Lower leg skin (tissue), 4 donors: ENCODE data around the gene PSMF1. TPM values are rescaled to one million over a fixed set of nuclear protein-coding genes. Genes with fewer than 3 reads are reported as not detected.
"Not testable (repeated sequence)": the region's sequence is repeated elsewhere in the genome, so short reads cannot be mapped to it uniquely, and the experiment has no call there.

Source experiments
- DNase-seq, 2 donors: peaks; one replicate each; pipeline ENCODE4 v3.0.0-alpha.2; 2019; ENCODE audit warnings: low spot score in 2 of 2
- H3K4me3 ChIP-seq: fragments of 200-600 bp; sonication (generic); 2 replicates; pipeline ENCODE4 v1.5.1; 2017; ENCODE audit warnings: mild to moderate bottlenecking, low read depth; ENCODE audit not compliant: poor library complexity, severe bottlenecking
- POLR2A ChIP-seq, 2 donors: fragments of 450-650 bp; IDR thresholded peaks; one replicate each; pipeline ENCODE4 v1.6.1; 2016 to 2017; ENCODE audit warnings: antibody characterized with exemption in 2 of 2, mild to moderate bottlenecking in 1 of 2, moderate library complexity in 1 of 2
- WGBS, 2 donors: methylation state at CpG; one replicate each; pipeline ENCODE4 v1.1.5; 2018; 5-methylcytosine and 5-hydroxymethylcytosine counted together
- intact Hi-C: fragments of 100-400 bp; cut with DNase I; formaldehyde crosslinking; loops from one replicate; pipeline ENCODE4 v1.15.0; 2023; ENCODE audit warnings: low total_unique reads
- total RNA-seq, 4 donors: library from RNA; depleted of rRNA; stranded (reverse); fragments of >200 nt; gene quantifications; one replicate each; pipeline ENCODE4 v1.1.0, GENCODE V29; 2016
- TF ChIP-seq, protein P1 (sequence below), 3 donors: fragments of 450-650 bp; IDR thresholded peaks; one replicate each; pipeline ENCODE4 v1.5.1; 2016; ENCODE audit warnings: antibody characterized with exemption in 3 of 3, mild to moderate bottlenecking in 3 of 3, moderate library complexity in 2 of 3

The PSMF1 gene
- total RNA-seq, 4 donors from 2014 or later: 82.7 to 270 (median 94.7) TPM

DNA sequence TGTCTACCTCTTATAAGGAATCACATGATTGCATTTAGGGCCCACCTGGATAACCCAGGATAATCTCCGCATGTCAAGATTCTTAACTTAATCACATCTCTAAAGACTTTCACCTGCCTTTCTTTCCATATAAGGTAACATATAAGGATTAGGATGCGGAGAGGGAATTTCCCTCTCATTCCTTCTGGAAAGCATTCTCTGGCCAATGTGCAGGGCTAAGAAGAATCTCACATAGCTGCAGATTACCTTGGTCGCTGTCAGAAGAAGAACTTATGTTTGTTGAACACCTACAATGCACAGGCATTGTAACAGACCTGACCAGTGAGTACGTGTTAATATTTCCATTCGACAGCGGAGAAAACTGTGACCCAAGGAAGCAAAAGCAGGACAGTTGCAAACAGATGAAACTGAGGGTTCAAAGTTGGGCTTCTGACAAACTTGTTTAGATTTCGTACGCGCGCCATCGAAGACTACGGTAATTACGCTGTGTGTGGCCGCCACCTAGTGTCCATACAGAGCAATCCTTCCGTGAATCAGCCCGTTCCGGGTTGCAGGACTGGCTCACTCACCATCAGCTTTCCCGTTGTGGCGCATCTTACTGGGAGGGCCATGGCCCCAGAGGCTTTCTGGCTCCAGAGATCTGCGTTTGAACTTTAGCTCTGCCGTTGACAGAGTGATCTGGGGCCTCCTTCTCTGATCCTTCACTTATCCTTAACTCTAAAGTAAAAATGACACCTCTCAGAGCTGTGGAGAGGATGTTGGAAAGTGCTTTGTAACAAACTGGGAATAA lies 94.4 kb downstream of the PSMF1 start:
- intact Hi-C loops: no loop called here
- no peak overlapping the region for H3K4me3 ChIP-seq
- peak; percentile 59 to 93 for DNase-seq
- 12 to 14% methylated on average over 21 of the region's 21 CpGs for WGBS, 2 donors
- TF ChIP-seq, protein P1, sequence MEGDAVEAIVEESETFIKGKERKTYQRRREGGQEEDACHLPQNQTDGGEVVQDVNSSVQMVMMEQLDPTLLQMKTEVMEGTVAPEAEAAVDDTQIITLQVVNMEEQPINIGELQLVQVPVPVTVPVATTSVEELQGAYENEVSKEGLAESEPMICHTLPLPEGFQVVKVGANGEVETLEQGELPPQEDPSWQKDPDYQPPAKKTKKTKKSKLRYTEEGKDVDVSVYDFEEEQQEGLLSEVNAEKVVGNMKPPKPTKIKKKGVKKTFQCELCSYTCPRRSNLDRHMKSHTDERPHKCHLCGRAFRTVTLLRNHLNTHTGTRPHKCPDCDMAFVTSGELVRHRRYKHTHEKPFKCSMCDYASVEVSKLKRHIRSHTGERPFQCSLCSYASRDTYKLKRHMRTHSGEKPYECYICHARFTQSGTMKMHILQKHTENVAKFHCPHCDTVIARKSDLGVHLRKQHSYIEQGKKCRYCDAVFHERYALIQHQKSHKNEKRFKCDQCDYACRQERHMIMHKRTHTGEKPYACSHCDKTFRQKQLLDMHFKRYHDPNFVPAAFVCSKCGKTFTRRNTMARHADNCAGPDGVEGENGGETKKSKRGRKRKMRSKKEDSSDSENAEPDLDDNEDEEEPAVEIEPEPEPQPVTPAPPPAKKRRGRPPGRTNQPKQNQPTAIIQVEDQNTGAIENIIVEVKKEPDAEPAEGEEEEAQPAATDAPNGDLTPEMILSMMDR (IDR thresholded peaks at IDR 0.05): peak in 1 of 3 donors; percentile 41
- no peak for TF ChIP-seq POLR2A (IDR thresholded peaks at IDR 0.05)

DNA sequence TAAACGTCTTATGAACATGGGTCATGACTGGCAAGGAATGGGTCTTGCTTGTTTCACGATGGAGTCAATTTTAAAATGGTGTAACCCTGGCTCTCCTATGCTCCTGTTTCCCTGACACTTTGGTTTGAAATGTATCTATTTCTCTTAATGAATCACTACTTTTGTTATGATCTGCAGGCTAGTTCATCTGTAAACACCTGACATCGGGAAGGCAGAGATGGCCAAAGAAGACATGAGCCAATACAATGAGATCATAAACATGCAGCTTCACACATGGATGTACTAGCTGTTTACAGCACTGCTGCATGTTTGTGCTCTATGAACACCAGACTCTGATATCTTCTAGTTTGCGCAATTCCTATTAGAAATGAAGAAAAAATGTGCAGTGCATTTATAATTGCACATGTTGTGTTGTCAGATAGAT lies 96.4 kb downstream of the PSMF1 start:
- H3K4me3 ChIP-seq: no peak overlapping the region
- DNase-seq: no peak
- 67 to 76% methylated on average over 4 of the region's 4 CpGs for WGBS, 2 donors
- intact Hi-C loops: no loop called here
- no peak for TF ChIP-seq POLR2A (IDR thresholded peaks at IDR 0.05)
- TF ChIP-seq, protein P1 (IDR thresholded peaks at IDR 0.05): no peak

DNA sequence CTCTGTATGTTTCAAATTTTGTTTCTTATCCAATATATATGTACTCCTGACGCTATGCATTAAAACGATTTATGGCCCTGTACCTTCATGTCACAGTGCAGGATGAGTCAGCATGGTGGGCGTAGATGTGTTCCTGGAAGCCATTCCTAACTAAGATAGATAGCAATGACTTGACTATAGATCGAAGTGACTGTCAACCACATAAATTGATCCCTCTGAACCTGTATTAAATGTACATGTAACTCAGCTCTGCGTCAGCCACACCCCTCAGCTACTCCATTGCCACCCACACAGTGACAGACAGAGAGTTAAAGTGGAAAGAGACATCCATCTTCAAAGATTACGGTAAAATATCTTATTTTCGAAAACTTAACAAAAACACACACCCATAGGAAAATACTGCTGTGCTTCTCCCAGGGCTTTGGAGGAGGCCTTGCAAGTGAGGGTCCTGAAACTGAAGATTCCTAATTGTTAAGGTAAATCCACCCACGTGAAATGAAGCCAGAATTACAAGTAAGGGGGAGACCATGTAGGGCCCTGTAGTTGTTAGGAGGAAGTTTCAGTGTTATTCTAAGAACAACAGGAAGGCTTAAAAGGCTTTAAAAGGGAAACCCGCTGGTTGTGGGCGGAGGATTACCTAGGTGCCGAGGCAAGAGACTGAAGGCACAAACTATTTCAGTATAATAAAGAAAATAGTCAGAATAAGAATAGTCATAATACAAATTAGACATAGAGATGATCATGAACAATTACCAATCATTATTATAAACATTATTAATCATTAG lies 97.2 kb downstream of the PSMF1 start:
- 65 to 66% methylated on average over 11 of the region's 11 CpGs for WGBS, 2 donors
- intact Hi-C loops: no loop called here
- no peak for DNase-seq
- TF ChIP-seq, protein P1 (IDR thresholded peaks at IDR 0.05): no peak
- no peak for TF ChIP-seq POLR2A (IDR thresholded peaks at IDR 0.05)
- H3K4me3 ChIP-seq: no peak overlapping the region

DNA sequence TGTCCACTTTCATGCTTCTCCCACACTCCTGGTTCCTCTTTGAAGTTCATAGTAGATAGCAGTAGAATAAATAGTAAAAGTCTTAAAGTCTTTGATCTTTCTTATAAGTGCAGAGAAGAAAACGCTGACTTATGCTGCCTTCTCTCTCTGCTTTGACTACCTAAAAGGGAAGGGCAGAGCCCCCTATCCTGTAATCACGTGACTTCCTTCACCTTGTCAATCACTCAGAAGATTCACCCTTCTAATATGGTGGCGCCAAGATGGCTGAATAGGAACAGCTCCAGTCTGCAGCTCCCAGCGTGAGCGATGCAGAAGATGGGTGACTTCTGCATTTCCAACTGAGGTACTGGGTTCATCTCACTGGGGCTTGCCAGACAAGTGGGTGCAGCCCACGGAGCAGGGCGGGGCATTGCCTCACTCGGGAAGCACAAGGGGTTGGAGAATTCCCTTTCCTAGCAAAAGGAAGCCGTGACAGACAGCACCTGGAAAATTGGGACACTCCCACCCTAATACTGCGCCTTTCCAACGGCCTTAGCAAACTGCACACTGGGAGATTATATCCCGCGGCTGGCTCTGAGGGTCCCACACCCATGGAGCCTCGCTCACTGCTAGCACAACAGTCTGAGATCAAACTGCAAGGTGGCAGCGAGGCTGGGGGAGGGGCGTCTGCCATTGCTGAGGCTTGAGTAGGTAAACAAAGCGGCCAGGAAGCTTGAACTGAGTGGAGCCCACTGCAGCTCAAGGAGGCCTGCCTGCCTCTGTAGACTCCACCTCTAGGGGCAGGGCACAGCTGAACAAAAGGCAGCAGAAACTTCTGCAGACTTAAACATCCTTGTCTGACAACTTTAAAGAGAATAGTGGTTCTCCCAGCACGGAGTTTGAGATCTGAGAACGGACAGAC lies 98.4 kb downstream of the PSMF1 start:
- DNase-seq, intact Hi-C loops, H3K4me3 ChIP-seq: not testable (repeated sequence)
- WGBS, 2 donors: 82 to 84% methylated on average over 19 of the region's 19 CpGs

Other genes with a start within 250 kb of the PSMF1 start
- 1 to 10 TPM in 2 of 4 donors, under 1 TPM in 2; 0.80 to 4.2 (median 1.7) TPM for gene ANGPT4, start 202.3 kb upstream of the PSMF1 start, total RNA-seq
- under 1 TPM in 2 of 4 donors, not detected in 2; 0.13 to 0.59 TPM for gene RSPO4, start 116.3 kb upstream of the PSMF1 start, total RNA-seq
- 10 to 100 TPM in 1 of 4 donors, 1 to 10 TPM in 3; 4.1 to 11.6 (median 7.3) TPM for gene TMEM74B, start 66.4 kb downstream of the PSMF1 start, total RNA-seq
- 1 to 10 TPM in 1 of 4 donors, under 1 TPM in 2, not detected in 1; 0.49 to 1.4 (median 0.52) TPM for gene C20orf202, start 84.9 kb downstream of the PSMF1 start, total RNA-seq
- under 1 TPM in 1 of 4 donors, not detected in 3; 0.38 TPM for gene RAD21L1, start 107.4 kb downstream of the PSMF1 start, total RNA-seq
- gene SNPH, start 147.7 kb downstream of the PSMF1 start, total RNA-seq: 1 to 10 TPM in 3 of 4 donors, under 1 TPM in 1; 0.25 to 2.8 (median 2.1) TPM
- gene SDCBP2, start 210.5 kb downstream of the PSMF1 start, total RNA-seq: 100 to 1,000 TPM; 141 to 206 (median 181) TPM